HG03060 (cell line): Measurements from ENCODE around the gene MYOM1.
A peak's percentile ranks its signal among the peaks of the same experiment; 100 is the strongest.

Experiments
- ATAC-seq: cut with Tn5 transposase; IDR thresholded peaks from one replicate; pipeline ENCODE4 v1.9.1; 2021; ENCODE audit warnings: low read depth, moderate number of reproducible peaks; ENCODE audit not compliant: unreplicated experiment

Gene MYOM1

GRCh38 chr18:3156325-3156640 is 63.5 kb downstream of the MYOM1 start:
- no peak for ATAC-seq

- no peak for ATAC-seq
Observed at GRCh38 chr18:3154214-3154613, 65.6 kb downstream of the MYOM1 start.

GRCh38 chr18:3153107-3153704 is 66.6 kb downstream of the MYOM1 start:
- peak; percentile 93 for ATAC-seq

- no peak for ATAC-seq
Observed at GRCh38 chr18:3152294-3152693, 67.5 kb downstream of the MYOM1 start.

GRCh38 chr18:3151399-3152264 is 68.1 kb downstream of the MYOM1 start:
- no peak for ATAC-seq

GRCh38 chr18:3150688-3151087 is 69.1 kb downstream of the MYOM1 start:
- no peak for ATAC-seq

- ATAC-seq = no peak
Observed at GRCh38 chr18:3150274-3150673, 69.5 kb downstream of the MYOM1 start.

GRCh38 chr18:3148930-3149535 is 70.7 kb downstream of the MYOM1 start:
- no peak for ATAC-seq

- no peak for ATAC-seq
Observed at GRCh38 chr18:3147935-3148554, 71.7 kb downstream of the MYOM1 start.

GRCh38 chr18:3140986-3141639 is 78.7 kb downstream of the MYOM1 start:
- no peak for ATAC-seq

- ATAC-seq = no peak
Observed at GRCh38 chr18:3140342-3140741, 79.4 kb downstream of the MYOM1 start.

GRCh38 chr18:3139406-3139805 is 80.4 kb downstream of the MYOM1 start:
- no peak for ATAC-seq

GRCh38 chr18:3138274-3138975 is 81.3 kb downstream of the MYOM1 start:
- ATAC-seq = no peak

GRCh38 chr18:3135536-3135935 is 84.2 kb downstream of the MYOM1 start:
- ATAC-seq = no peak

- no peak for ATAC-seq
Observed at GRCh38 chr18:3132700-3133099, 87.1 kb downstream of the MYOM1 start.

GRCh38 chr18:3130344-3130743 is 89.4 kb downstream of the MYOM1 start:
- ATAC-seq = no peak

- ATAC-seq = peak; percentile 87
Observed at GRCh38 chr18:3129053-3129864, 90.5 kb downstream of the MYOM1 start.

GRCh38 chr18:3126457-3127097 is 93.2 kb downstream of the MYOM1 start:
- ATAC-seq = no peak

- no peak for ATAC-seq
Observed at GRCh38 chr18:3124822-3125221, 94.9 kb downstream of the MYOM1 start.
